IMR-90 (cell line): ENCODE data around the gene NCKIPSD. TPM values are rescaled to one million over a fixed set of nuclear protein-coding genes. Genes with fewer than 3 reads are reported as not detected.

Experiments
- ATAC-seq: fragments of 200-7000 bp; cut with Tn5 transposase; 2 replicates; pipeline ENCODE4 v1.9.1; 2020; ENCODE audit warnings: low read depth, mild to moderate bottlenecking, moderate library complexity
- BruUV-seq: library from RNA; stranded (reverse); fragments of 400-500 nt; replicated peaks from 2 replicates; lab custom pipeline; 2021; lab: Mats Ljungman, UMichigan
- CTCF ChIA-PET: fragments of 300-600 bp; formaldehyde crosslinking; extraction: SDS; loops from one replicate; lab custom pipeline; 2021; ENCODE audit warnings: antibody characterized with exemption; lab: Yijun Ruan, JAX
- POLR2A ChIA-PET: fragments of 300-600 bp; sonication (Branson Sonifier 250); formaldehyde crosslinking; loops from one replicate; lab custom pipeline; 2022; ENCODE audit warnings: antibody characterized with exemption; ENCODE audit not compliant: unreplicated experiment; lab: Charles Lee
- DNase-seq: peaks from one replicate; pipeline ENCODE4 v3.0.0; 2013
- H2AFZ ChIP-seq: replicated peaks from 2 replicates; pipeline ENCODE3; 2013; ENCODE audit warnings: low read length, mild to moderate bottlenecking; ENCODE audit not compliant: poor library complexity
- H2AK5ac ChIP-seq: 2 replicates; pipeline ENCODE4 v1.6.1; 2013; ENCODE audit warnings: low read depth, low read length, inconsistent platforms
- H2AK9ac ChIP-seq: replicated peaks from 2 replicates; pipeline ENCODE3; 2013; ENCODE audit warnings: mild to moderate bottlenecking, low read depth, low read length, moderate library complexity; ENCODE audit not compliant: poor library complexity
- H2BK120ac ChIP-seq: 2 replicates; pipeline ENCODE4 v1.6.1; 2013; ENCODE audit warnings: low read depth, low read length, inconsistent platforms
- H2BK15ac ChIP-seq: 3 replicates; pipeline ENCODE4 v1.6.1; 2013; ENCODE audit warnings: low read depth, low read length, inconsistent platforms
- H2BK20ac ChIP-seq: 2 replicates; pipeline ENCODE4 v1.6.1; 2013; ENCODE audit warnings: low read depth, mild to moderate bottlenecking, inconsistent platforms, low read length, moderate library complexity
- H2BK5ac ChIP-seq: 2 replicates; pipeline ENCODE4 v1.6.1; 2013; ENCODE audit warnings: mild to moderate bottlenecking, low read depth, low read length, inconsistent platforms; ENCODE audit not compliant: poor library complexity, severe bottlenecking
- H3K14ac ChIP-seq: replicated peaks from 2 replicates; pipeline ENCODE4 v1.6.1; 2013; ENCODE audit warnings: low read depth, low read length, inconsistent platforms
- H3K18ac ChIP-seq: 2 replicates; pipeline ENCODE4 v1.6.1; 2013; ENCODE audit warnings: low read depth, low read length, control low read depth
- H3K23ac ChIP-seq: 2 replicates; pipeline ENCODE4 v1.6.1; 2013; ENCODE audit warnings: low read depth, low read length, inconsistent platforms
- H3K27ac ChIP-seq: 2 replicates; pipeline ENCODE4 v1.5.1; 2013; ENCODE audit warnings: mild to moderate bottlenecking, control low read depth, low read length; ENCODE audit not compliant: insufficient read depth
- H3K27me3 ChIP-seq: 2 replicates; pipeline ENCODE4 v1.6.1; 2013; ENCODE audit warnings: low read length; ENCODE audit not compliant: control insufficient read depth, insufficient read depth
- H3K36me3 ChIP-seq: 2 replicates; pipeline ENCODE4 v1.6.1; 2013; ENCODE audit warnings: low read length, mixed read lengths; ENCODE audit not compliant: control insufficient read depth, insufficient read depth
- H3K4ac ChIP-seq: 2 replicates; pipeline ENCODE4 v1.6.1; 2013; ENCODE audit warnings: low read depth, low read length, inconsistent platforms
- H3K4me1 ChIP-seq: 2 replicates; pipeline ENCODE4 v1.6.1; 2013; ENCODE audit warnings: low read length, mixed read lengths; ENCODE audit not compliant: control insufficient read depth, insufficient read depth
- H3K4me2 ChIP-seq: 2 replicates; pipeline ENCODE4 v1.6.1; 2013; ENCODE audit warnings: low read depth, mild to moderate bottlenecking, control low read depth, low read length, moderate library complexity
- H3K4me3 ChIP-seq: 2 replicates; pipeline ENCODE4 v1.5.1; 2013; ENCODE audit warnings: low read depth, mild to moderate bottlenecking, control low read depth, low read length, moderate library complexity; ENCODE audit not compliant: insufficient read depth
- H3K56ac ChIP-seq: 2 replicates; pipeline ENCODE4 v1.6.1; 2013; ENCODE audit warnings: low read length, inconsistent platforms; ENCODE audit not compliant: insufficient read depth; ENCODE audit errors: extremely low read depth
- H3K79me1 ChIP-seq, 2 experiments: 2 replicates each; pipeline ENCODE4 v1.6.1; 2013; ENCODE audit warnings: low read length in 2 of 2, inconsistent platforms in 1 of 2, low read depth in 1 of 2
- H3K9ac ChIP-seq: 2 replicates; pipeline ENCODE4 v1.6.1; 2013; ENCODE audit warnings: low read depth, low read length, control low read depth
- H3K9me1 ChIP-seq: 2 replicates; pipeline ENCODE4 v1.6.1; 2013; ENCODE audit warnings: low read length, inconsistent platforms; ENCODE audit not compliant: insufficient read depth
- H3K9me3 ChIP-seq: 2 replicates; pipeline ENCODE4 v1.6.1; 2013; ENCODE audit warnings: low read length; ENCODE audit not compliant: control insufficient read depth, insufficient read depth
- H4K20me1 ChIP-seq: 2 replicates; pipeline ENCODE4 v1.6.1; 2013; ENCODE audit warnings: low read length, inconsistent platforms; ENCODE audit not compliant: insufficient read depth
- H4K5ac ChIP-seq: 2 replicates; pipeline ENCODE4 v1.6.1; 2013; ENCODE audit warnings: mild to moderate bottlenecking, low read depth, low read length, control low read depth
- H4K8ac ChIP-seq, 2 experiments: 2 replicates each; pipeline ENCODE4 v1.6.1; 2013; ENCODE audit warnings: low read depth in 2 of 2, low read length in 2 of 2, control low read depth in 1 of 2, inconsistent platforms in 1 of 2
- H4K91ac ChIP-seq: 2 replicates; pipeline ENCODE4 v1.6.1; 2013; ENCODE audit warnings: low read depth, low read length, inconsistent platforms; ENCODE audit not compliant: insufficient read depth
- BHLHE40 ChIP-seq: fragments of 150-350 bp; IDR thresholded peaks from 2 replicates; pipeline ENCODE4 v1.6.1; 2016; ENCODE audit warnings: mild to moderate bottlenecking, low read depth, low read length
- CEBPB ChIP-seq: IDR thresholded peaks from 2 replicates; pipeline ENCODE4 v1.6.1; 2012; ENCODE audit warnings: low read depth, low read length, improper control_type of control experiment
- CTCF ChIP-seq: conservative IDR thresholded peaks from 2 replicates; pipeline ENCODE4 v1.5.1; 2012; ENCODE audit warnings: mild to moderate bottlenecking, low read depth, low read length, improper control_type of control experiment
- ELK1 ChIP-seq: fragments of 150-350 bp; IDR thresholded peaks from 2 replicates; pipeline ENCODE4 v1.6.1; 2016; ENCODE audit warnings: low read depth, mild to moderate bottlenecking, low read length, moderate library complexity, borderline replicate concordance
- FOS ChIP-seq: fragments of 150-350 bp; IDR thresholded peaks from 2 replicates; pipeline ENCODE4 v1.6.1; 2016; ENCODE audit warnings: low read depth, low read length
- MAFK ChIP-seq: IDR thresholded peaks from 2 replicates; pipeline ENCODE4 v1.6.1; 2012; ENCODE audit warnings: low read depth, low read length, improper control_type of control experiment
- MXI1 ChIP-seq: IDR thresholded peaks from 2 replicates; pipeline ENCODE4 v1.6.1; 2012; ENCODE audit warnings: low read depth, mild to moderate bottlenecking, low read length, moderate library complexity, borderline replicate concordance
- NFE2L2 ChIP-seq: fragments of 150-350 bp; IDR thresholded peaks from 2 replicates; pipeline ENCODE4 v1.6.1; 2016; ENCODE audit warnings: low read depth, mild to moderate bottlenecking, low read length
- RAD21 ChIP-seq: IDR thresholded peaks from 2 replicates; pipeline ENCODE4 v1.6.1; 2012; ENCODE audit warnings: low read length, improper control_type of control experiment
- RCOR1 ChIP-seq: IDR thresholded peaks from 2 replicates; pipeline ENCODE4 v1.6.1; 2012; ENCODE audit warnings: mild to moderate bottlenecking, low read length, improper control_type of control experiment; ENCODE audit not compliant: insufficient replicate concordance
- RFX5 ChIP-seq: IDR thresholded peaks from 2 replicates; pipeline ENCODE4 v1.8.0; 2012; ENCODE audit warnings: low read depth, mild to moderate bottlenecking, low read length, moderate library complexity
- SMC3 ChIP-seq: fragments of 150-350 bp; IDR thresholded peaks from 2 replicates; pipeline ENCODE4 v1.6.1; 2016; ENCODE audit warnings: low read depth, mild to moderate bottlenecking, antibody characterized with exemption, low read length, moderate library complexity
- USF2 ChIP-seq: fragments of 150-350 bp; IDR thresholded peaks from 2 replicates; pipeline ENCODE4 v1.6.1; 2017; ENCODE audit warnings: mild to moderate bottlenecking, antibody characterized with exemption, low read length, low read depth
- WGBS, 2 experiments: methylation state at CpG; one replicate each; pipeline versions ENCODE4 v1.1.5 to v1.1.7; 2013; ENCODE audit warnings: missing lambda C conversion rate in 2 of 2; ENCODE audit not compliant: insufficient read length in 1 of 2; ENCODE audit errors: extremely low coverage in 2 of 2; 5-methylcytosine and 5-hydroxymethylcytosine counted together
- dilution Hi-C: fragments of 300-500 bp; cut with HindIII; formaldehyde crosslinking; loops from one replicate; pipeline ENCODE4 v1.14.3; 2018; ENCODE audit warnings: low sequenced_read_pairs; ENCODE audit not compliant: unreplicated experiment
- in situ Hi-C: fragments of 300-500 bp; cut with MboI; formaldehyde crosslinking; loops from 3 replicates; pipeline ENCODE4 v1.14.3; 2019; ENCODE audit warnings: low sequenced_read_pairs, inconsistent platforms, mixed read lengths
- intact Hi-C: fragments of 100-400 bp; cut with micrococcal nuclease; formaldehyde crosslinking; loops from 2 replicates; pipeline ENCODE4 v1.10.0; 2022
- polyA plus RNA-seq, 3 experiments: library from polyadenylated mRNA; depleted of rRNA; stranded (reverse); fragments of >200 nt; gene quantifications; 2 replicates each; pipeline ENCODE4 v1.2.3, GENCODE V29; 2012; ENCODE audit warnings: low replicate concordance in 1 of 3
- total RNA-seq: library from RNA; depleted of rRNA; stranded (reverse); fragments of >200 nt; gene quantifications from 2 replicates; pipeline ENCODE4 v1.2.3, GENCODE V29; 2012

The NCKIPSD gene
- total and polyA plus RNA-seq, 2 of the 4 experiments (the other 2 are of a cell fraction), result 21.0 to 38.3 TPM

GRCh38 chr3:48716982-48717746 is 31.4 kb upstream of the NCKIPSD start, which contains the start of gene IP6K2:
Gene IP6K2, minus strand, starts transcription at chr3:48717221. Its CDS starts 21,930 bp downstream, at chr3:48695291.
- H3K9ac ChIP-seq, result peak within 1 kb of the TSS; percentile 91
- peak within 1 kb of the TSS; percentile 86 for H3K56ac ChIP-seq
- BruUV-seq, result no TSS peak
- H3K36me3 ChIP-seq, result peaks cover 15% of the 10 kb centered on the region
- DNase-seq (peak; percentile 97), ATAC-seq (peak; percentile 97)
- H3K23ac ChIP-seq, result peak within 1 kb of the TSS; percentile 82
- dilution Hi-C loops (no loop called here), in situ Hi-C loops (no loop called here), intact Hi-C loops (no loop called here)
- no peaks in the 10 kb centered on the region for H3K9me3 ChIP-seq
- H3K79me1 ChIP-seq, result peaks cover 0 to 24% of the 10 kb centered on the region in 2 experiments; a peak in 1 of 4 replicates
- WGBS, 2 experiments, result 2% methylated on average over 19 of the region's 38 CpGs; no CpG with 5 or more reads in 1 of the 2 experiments
- H4K20me1 ChIP-seq, result peaks cover 34% of the 10 kb centered on the region
- H3K9me1 ChIP-seq, result peaks cover 17% of the 10 kb centered on the region
- H2BK5ac ChIP-seq, result peak within 1 kb of the TSS; percentile 66
- no peaks in the 10 kb centered on the region for H3K27me3 ChIP-seq
- peak within 1 kb of the TSS; percentile 85 for H4K5ac ChIP-seq
- H3K4me1 ChIP-seq, result peaks cover 8% of the 10 kb centered on the region
- peak within 1 kb of the TSS; percentile 83 for H4K91ac ChIP-seq
- peak within 1 kb of the TSS; percentile 86 for H2AFZ ChIP-seq
- H2BK15ac ChIP-seq, result peak within 1 kb of the TSS; percentile 30; the same call in 1 of the 3 replicates
- peak within 1 kb of the TSS; percentile 79 for H3K4me3 ChIP-seq
- POLR2A ChIA-PET, result interaction anchor here (0.7 kb wide), 1 partner anchor 13 kb away, joined by 4 read pairs; no protein-coding TSS in a partner anchor
- H3K4me2 ChIP-seq, result peak within 1 kb of the TSS; percentile 88
- H3K14ac ChIP-seq, result peak within 1 kb of the TSS; percentile 97
- peak within 1 kb of the TSS; percentile 54; the same call in 1 of the 2 replicates for H2BK20ac ChIP-seq
- peak within 1 kb of the TSS; percentile 67 for H2BK120ac ChIP-seq
- CTCF ChIA-PET, result interaction anchor here (0.5 to 1.2 kb wide), 2 partner anchors 23 to 153 kb away, joined by 4 to 6 read pairs; no protein-coding TSS in a partner anchor
- peak within 1 kb of the TSS; percentile 74 to 95 for H4K8ac ChIP-seq
- H3K18ac ChIP-seq, result peak within 1 kb of the TSS; percentile 74
- H3K4ac ChIP-seq, result peak within 1 kb of the TSS; percentile 95
- H2AK9ac ChIP-seq, result peak within 1 kb of the TSS; percentile 99
- H2AK5ac ChIP-seq, result peak within 1 kb of the TSS; percentile 82
- H3K27ac ChIP-seq, result peak within 1 kb of the TSS; percentile 78
- TF ChIP-seq NFE2L2 (no peak), CTCF (no peak), USF2 (0 out of 2 replicates have a peak, but pooled peaks have one; percentile 13), SMC3 (no peak), FOS (no peak; the same call in 1 of the 2 replicates), RCOR1 (no peak), MXI1 (peak; percentile 63; the same call in 1 of the 2 replicates), ELK1 (no peak), BHLHE40 (no peak), MAFK (no peak), CEBPB (no peak), RAD21 (no peak), RFX5 (peak; percentile 96)
